OCI-LY7 (cell line): ENCODE measurements around the gene VDR.

ENCODE experiments used
- CTCF ChIP-seq: fragments of 200-600 bp; sonication (generic); conservative IDR thresholded peaks from 2 replicates; pipeline ENCODE4 v1.5.1; 2014; ENCODE audit warnings: mild to moderate bottlenecking, antibody characterized with exemption, low read length, moderate library complexity, mixed read lengths
- EZH2phosphoT487 ChIP-seq: fragments of 200-600 bp; sonication (generic); IDR thresholded peaks from 2 replicates; pipeline ENCODE4 v1.6.1; 2018; ENCODE audit warnings: low read depth, borderline replicate concordance, mild to moderate bottlenecking, mixed run types, antibody characterized with exemption, low read length, moderate library complexity, mixed read lengths

- TF ChIP-seq CTCF (no peak), EZH2phosphoT487 (no peak)
These were observed 37.3 kb downstream of the VDR start for GRCh38 chr12:47867495-47867941.
